ENCODE data around the gene GPR89A.

- TF ChIP-seq CTCF (IDR thresholded peaks at IDR 0.05; ENCODE audit: low read depth, low read length, missing input control) (no peak), REST (IDR thresholded peaks at IDR 0.05) (no peak)
Measured at GRCh38 chr1:145695821-145696629, 88.2 kb downstream of the GPR89A start.
